Mononuclear cell (primary cell): ENCODE measurements around the gene BNIP5. TPM values are rescaled to one million over a fixed set of nuclear protein-coding genes. Genes with fewer than 3 reads are reported as not detected.

ENCODE experiments used
- H3K27me3 ChIP-seq: 2 replicates; pipeline ENCODE4 v1.6.0; 2011; ENCODE audit warnings: low read length, control low read depth; ENCODE audit not compliant: insufficient read depth
- H3K4me1 ChIP-seq: 2 replicates; pipeline ENCODE4 v1.5.1; 2011; ENCODE audit warnings: mild to moderate bottlenecking, low read length, control low read depth; ENCODE audit not compliant: insufficient read depth
- H3K4me3 ChIP-seq: 2 replicates; pipeline ENCODE4 v1.5.1; 2011; ENCODE audit warnings: mild to moderate bottlenecking, low read length, moderate library complexity
- H3K9me3 ChIP-seq: 2 replicates; pipeline ENCODE4 v1.5.1; 2011; ENCODE audit warnings: low read depth, mild to moderate bottlenecking, control low read depth, low read length
- total RNA-seq: library from RNA; depleted of rRNA; stranded (reverse); fragments of >200 nt; gene quantifications from one replicate; pipeline ENCODE4 v1.2.3, GENCODE V29; 2012

BNIP5 gene
- total RNA-seq, 1 donor = not detected

GRCh38 chr6:36285187-36285671 is 51.5 kb downstream of the BNIP5 start:
- peaks cover 43% of the 10 kb centered on the region for H3K4me1 ChIP-seq
- H3K27me3 ChIP-seq = peaks cover 26% of the 10 kb centered on the region
- H3K9me3 ChIP-seq = no peaks in the 10 kb centered on the region
- H3K4me3 ChIP-seq = no peak overlapping the region

- Histone ChIP-seq H3K4me3 (no peak overlapping the region), H3K9me3 (no peaks in the 10 kb centered on the region), H3K4me1 (peaks cover 41% of the 10 kb centered on the region), H3K27me3 (peaks cover 26% of the 10 kb centered on the region)
These were observed 52.3 kb downstream of the BNIP5 start for GRCh38 chr6:36284359-36284758.

GRCh38 chr6:36283608-36284007 is 53.1 kb downstream of the BNIP5 start:
- Histone ChIP-seq H3K4me3 (no peak overlapping the region), H3K9me3 (no peaks in the 10 kb centered on the region), H3K4me1 (peaks cover 41% of the 10 kb centered on the region), H3K27me3 (peaks cover 26% of the 10 kb centered on the region)

GRCh38 chr6:36280983-36281382 is 55.7 kb downstream of the BNIP5 start:
- Histone ChIP-seq H3K4me1 (peaks cover 33% of the 10 kb centered on the region), H3K27me3 (peaks cover 22% of the 10 kb centered on the region), H3K9me3 (no peaks in the 10 kb centered on the region), H3K4me3 (no peak overlapping the region)

- Histone ChIP-seq H3K4me3 (no peak overlapping the region), H3K4me1 (peaks cover 31% of the 10 kb centered on the region), H3K9me3 (no peaks in the 10 kb centered on the region), H3K27me3 (peaks cover 19% of the 10 kb centered on the region)
These were observed 56.2 kb downstream of the BNIP5 start for GRCh38 chr6:36280467-36280866.

GRCh38 chr6:36277946-36278470 is 58.7 kb downstream of the BNIP5 start:
- Histone ChIP-seq H3K9me3 (no peaks in the 10 kb centered on the region), H3K27me3 (no peaks in the 10 kb centered on the region), H3K4me3 (no peak overlapping the region), H3K4me1 (peaks cover 18% of the 10 kb centered on the region)

GRCh38 chr6:36276581-36277536 is 59.8 kb downstream of the BNIP5 start:
- Histone ChIP-seq H3K4me1 (peaks cover 18% of the 10 kb centered on the region), H3K9me3 (no peaks in the 10 kb centered on the region), H3K27me3 (no peaks in the 10 kb centered on the region), H3K4me3 (no peak overlapping the region)

- Histone ChIP-seq H3K4me1 (no peaks in the 10 kb centered on the region), H3K4me3 (no peak overlapping the region), H3K9me3 (no peaks in the 10 kb centered on the region), H3K27me3 (no peaks in the 10 kb centered on the region)
These were observed 62.7 kb downstream of the BNIP5 start for GRCh38 chr6:36273802-36274514.

GRCh38 chr6:36273067-36273466 is 63.6 kb downstream of the BNIP5 start:
- Histone ChIP-seq H3K4me3 (no peak overlapping the region), H3K9me3 (no peaks in the 10 kb centered on the region), H3K4me1 (no peaks in the 10 kb centered on the region), H3K27me3 (no peaks in the 10 kb centered on the region)

- no peaks in the 10 kb centered on the region for H3K9me3 ChIP-seq
- no peaks in the 10 kb centered on the region for H3K27me3 ChIP-seq
- no peaks in the 10 kb centered on the region for H3K4me1 ChIP-seq
- no peak overlapping the region for H3K4me3 ChIP-seq
These were observed 64.5 kb downstream of the BNIP5 start for GRCh38 chr6:36272234-36272633.

GRCh38 chr6:36269834-36270705 is 66.6 kb downstream of the BNIP5 start, which contains the start of gene PNPLA1:
PNPLA1 (plus strand) TSS chr6:36270060; CDS start chr6:36270460, 400 bp downstream.
- H3K9me3 ChIP-seq = peaks cover 8% of the 10 kb centered on the region
- H3K4me3 ChIP-seq = no peak within 1 kb of the TSS
- no peaks in the 10 kb centered on the region for H3K4me1 ChIP-seq
- no peaks in the 10 kb centered on the region for H3K27me3 ChIP-seq

- Histone ChIP-seq H3K4me3 (no peak overlapping the region), H3K9me3 (peaks cover 8% of the 10 kb centered on the region), H3K27me3 (no peaks in the 10 kb centered on the region), H3K4me1 (no peaks in the 10 kb centered on the region)
These were observed 68.0 kb downstream of the BNIP5 start for GRCh38 chr6:36268478-36269275.

GRCh38 chr6:36267731-36268477 is 68.8 kb downstream of the BNIP5 start:
- Histone ChIP-seq H3K27me3 (no peaks in the 10 kb centered on the region), H3K4me1 (no peaks in the 10 kb centered on the region), H3K4me3 (no peak overlapping the region), H3K9me3 (peaks cover 8% of the 10 kb centered on the region)
